HepG2 (cell line): Measurements from ENCODE around the gene ECE2. TPM values are rescaled to one million over a fixed set of nuclear protein-coding genes. Genes with fewer than 3 reads are reported as not detected.

ENCODE experiments used
- CBX5 ChIP-seq: sonication (generic); formaldehyde crosslinking; IDR thresholded peaks from 2 replicates; pipeline ENCODE4 v1.4.0; 2020; ENCODE audit warnings: missing genetic modification reagents, borderline replicate concordance
- EEA1 ChIP-seq: sonication (generic); formaldehyde crosslinking; IDR thresholded peaks from 2 replicates; pipeline ENCODE4 v1.5.1; 2020; ENCODE audit warnings: mild to moderate bottlenecking, missing genetic modification reagents, borderline replicate concordance
- HMGXB3 ChIP-seq: sonication (generic); formaldehyde crosslinking; IDR thresholded peaks from 2 replicates; pipeline ENCODE4 v1.4.0; 2020; ENCODE audit warnings: missing genetic modification reagents, borderline replicate concordance
- HOMEZ ChIP-seq: IDR thresholded peaks from 2 replicates; pipeline ENCODE4 v1.6.1; 2016; ENCODE audit warnings: low read depth
- HOXA5 ChIP-seq: sonication (generic); formaldehyde crosslinking; IDR thresholded peaks from 2 replicates; pipeline ENCODE4 v1.4.0; 2020; ENCODE audit warnings: missing genetic modification reagents
- KAT7 ChIP-seq: IDR thresholded peaks from 2 replicates; pipeline ENCODE4 v1.6.1; 2018; ENCODE audit warnings: borderline replicate concordance, missing compliant biosample characterization
- KDM2A ChIP-seq: sonication (generic); formaldehyde crosslinking; IDR thresholded peaks from 2 replicates; pipeline ENCODE4 v1.4.0; 2020; ENCODE audit warnings: low read depth, missing genetic modification reagents, borderline replicate concordance
- MAZ ChIP-seq, 2 experiments: sonication (generic) in 1 of 2; formaldehyde crosslinking in 1 of 2; IDR thresholded peaks; 2 replicates each; pipeline versions ENCODE4 v1.5.0 to v1.6.1; 2012 to 2020; ENCODE audit warnings: low read depth in 2 of 2, mild to moderate bottlenecking in 2 of 2, borderline replicate concordance in 1 of 2, improper control_type of control experiment in 1 of 2, low read length in 1 of 2, missing genetic modification reagents in 1 of 2, moderate library complexity in 1 of 2
- MTERF4 ChIP-seq: sonication (generic); formaldehyde crosslinking; IDR thresholded peaks from 2 replicates; pipeline ENCODE4 v1.8.0; 2023; ENCODE audit warnings: mild to moderate bottlenecking, missing genetic modification reagents
- PAF1 ChIP-seq: IDR thresholded peaks from 2 replicates; pipeline ENCODE4 v1.6.1; 2016; ENCODE audit warnings: missing genetic modification reagents, missing compliant biosample characterization
- RXRA ChIP-seq: sonication (generic); formaldehyde crosslinking; IDR thresholded peaks from 2 replicates; pipeline ENCODE4 v1.5.1; 2020; ENCODE audit warnings: missing genetic modification reagents
- TAF1 ChIP-seq: sonication (generic); formaldehyde crosslinking; IDR thresholded peaks from 2 replicates; pipeline ENCODE4 v1.4.0; 2020; ENCODE audit warnings: missing genetic modification reagents
- ZBTB20 ChIP-seq: sonication (generic); formaldehyde crosslinking; IDR thresholded peaks from 2 replicates; pipeline ENCODE4 v1.8.1; 2023; ENCODE audit warnings: missing genetic modification reagents, low read depth, mild to moderate bottlenecking, borderline replicate concordance
- ZBTB38 ChIP-seq: sonication (generic); formaldehyde crosslinking; IDR thresholded peaks from 2 replicates; pipeline ENCODE4 v1.5.1; 2020; ENCODE audit warnings: mild to moderate bottlenecking, missing genetic modification reagents
- ZGPAT ChIP-seq: IDR thresholded peaks from 2 replicates; pipeline ENCODE4 v1.6.1; 2016; ENCODE audit warnings: mild to moderate bottlenecking
- ZNF12 ChIP-seq: sonication (generic); formaldehyde crosslinking; IDR thresholded peaks from 2 replicates; pipeline ENCODE4 v1.5.0; 2020; ENCODE audit warnings: missing genetic modification reagents
- ZNF3 ChIP-seq: IDR thresholded peaks from 2 replicates; pipeline ENCODE4 v1.7.0; 2017; ENCODE audit warnings: inconsistent platforms
- ZNF484 ChIP-seq: sonication (generic); formaldehyde crosslinking; IDR thresholded peaks from 2 replicates; pipeline ENCODE4 v1.5.1; 2020; ENCODE audit warnings: mild to moderate bottlenecking, low read depth, missing genetic modification reagents, borderline replicate concordance
- ZNF879 ChIP-seq: sonication (generic); formaldehyde crosslinking; IDR thresholded peaks from 2 replicates; pipeline ENCODE4 v1.8.1; 2023; ENCODE audit warnings: missing genetic modification reagents
- polyA plus RNA-seq, 8 experiments: library from polyadenylated mRNA; depleted of rRNA in 3 of 8; stranded (reverse) in 7 of 8; unstranded in 1 of 8; fragments of >200 nt; fragmentation: Illumina TruSeq in 4 of 8; extraction: Trizol in 4 of 8; gene quantifications; 2 replicates each; pipeline versions ENCODE4 v1.2.1 to v1.2.3, GENCODE V29; 2011 to 2016; ENCODE audit warnings: low read depth in 4 of 8, missing spikeins in 1 of 8, mixed read lengths in 1 of 8; ENCODE audit not compliant: insufficient read depth in 1 of 8
- total RNA-seq, 5 experiments: library from RNA; depleted of rRNA; stranded (reverse); fragments of >200 nt; fragmentation: Illumina TruSeq; extraction: Trizol; gene quantifications; 2 replicates each; pipeline ENCODE4 v1.2.3, GENCODE V29; 2016; ENCODE audit warnings: low read depth in 1 of 5

ECE2 gene
- total and polyA plus RNA-seq, 2 of the 13 experiments (the other 11 are each of a cell fraction or from before 2014, with no cell fraction given): not detected

- TF ChIP-seq MAZ (IDR thresholded peaks at IDR 0.05; ENCODE audit: borderline replicate concordance, low read depth, low read length) (no peak), MAZ (CRISPR knock-in tag; IDR thresholded peaks at IDR 0.05; ENCODE audit: low read depth) (no peak), CBX5 (CRISPR knock-in tag) (no peak), TAF1 (CRISPR knock-in tag) (no peak), KAT7 (CRISPR knock-in tag) (peak; percentile 77), RXRA (CRISPR knock-in tag) (peak; percentile 37; the same call in 1 of the 2 replicates), HMGXB3 (CRISPR knock-in tag) (no peak), ZGPAT (CRISPR knock-in tag) (peak; percentile 61; the same call in 1 of the 2 replicates), EEA1 (CRISPR knock-in tag) (no peak), ZNF3 (CRISPR knock-in tag) (no peak), KDM2A (peak; percentile 45; the same call in 1 of the 2 replicates), ZNF12 (CRISPR knock-in tag) (no peak), PAF1 (CRISPR knock-in tag) (no peak), MTERF4 (CRISPR knock-in tag) (no peak), ZNF879 (CRISPR knock-in tag) (no peak), HOMEZ (no peak), ZBTB20 (CRISPR knock-in tag) (peak; percentile 59; the same call in 1 of the 2 replicates), ZNF484 (CRISPR knock-in tag) (no peak), ZBTB38 (CRISPR knock-in tag) (peak; percentile 16), HOXA5 (CRISPR knock-in tag) (peak; percentile 18; the same call in 1 of the 2 replicates)
Observed at GRCh38 chr3:184314700-184315542, 39.1 kb downstream of the ECE2 start (continued).
